HG02610 (cell line): ENCODE data around the gene CD22.

Source experiments
- ATAC-seq: cut with Tn5 transposase; IDR thresholded peaks from one replicate; pipeline ENCODE4 v1.9.1; 2021; ENCODE audit warnings: mild to moderate bottlenecking, moderate library complexity; ENCODE audit not compliant: unreplicated experiment

The CD22 gene

GRCh38 chr19:35380450-35381124 lies 51.6 kb downstream of the CD22 start:
- ATAC-seq = no peak

GRCh38 chr19:35381318-35381717 lies 52.3 kb downstream of the CD22 start:
- ATAC-seq = no peak

DNA sequence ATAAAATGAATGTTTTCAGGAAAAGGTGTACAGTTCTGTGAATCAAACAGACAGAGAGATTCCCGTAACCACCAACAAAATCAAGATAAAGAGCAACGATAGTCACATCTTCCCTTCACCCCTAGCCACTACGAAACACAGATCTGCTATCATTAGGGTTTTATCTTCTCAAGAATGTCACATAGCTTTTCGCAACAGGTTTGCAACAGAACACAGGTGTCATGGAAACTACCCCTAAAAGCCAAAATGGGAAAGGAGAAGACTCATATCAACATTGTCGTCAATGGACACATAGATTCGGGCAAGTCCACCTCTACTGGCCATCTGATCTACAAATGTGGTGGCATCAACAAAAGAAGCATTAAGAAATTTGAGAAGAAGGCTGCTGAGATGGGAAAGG lies 52.9 kb downstream of the CD22 start:
- no peak for ATAC-seq

DNA sequence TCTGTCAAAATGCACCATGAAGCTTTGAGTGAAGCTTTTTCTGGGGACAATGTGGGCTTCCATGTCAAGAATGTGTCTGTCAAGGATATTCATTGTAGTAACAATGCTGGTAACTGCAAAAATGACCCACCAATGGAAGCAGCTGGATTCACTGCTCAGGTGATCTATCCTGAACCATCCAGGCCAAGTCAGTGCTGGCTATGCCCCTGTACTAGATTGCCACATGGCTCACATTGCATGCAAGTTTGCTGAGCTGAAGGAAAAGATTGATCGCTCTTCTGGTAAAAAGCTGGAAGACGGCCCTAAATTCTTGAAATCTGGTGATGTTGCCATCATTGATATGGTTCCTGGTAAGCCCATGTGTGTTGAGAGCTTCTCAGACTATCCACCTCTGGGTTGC lies 54.5 kb downstream of the CD22 start:
- ATAC-seq = no peak

DNA sequence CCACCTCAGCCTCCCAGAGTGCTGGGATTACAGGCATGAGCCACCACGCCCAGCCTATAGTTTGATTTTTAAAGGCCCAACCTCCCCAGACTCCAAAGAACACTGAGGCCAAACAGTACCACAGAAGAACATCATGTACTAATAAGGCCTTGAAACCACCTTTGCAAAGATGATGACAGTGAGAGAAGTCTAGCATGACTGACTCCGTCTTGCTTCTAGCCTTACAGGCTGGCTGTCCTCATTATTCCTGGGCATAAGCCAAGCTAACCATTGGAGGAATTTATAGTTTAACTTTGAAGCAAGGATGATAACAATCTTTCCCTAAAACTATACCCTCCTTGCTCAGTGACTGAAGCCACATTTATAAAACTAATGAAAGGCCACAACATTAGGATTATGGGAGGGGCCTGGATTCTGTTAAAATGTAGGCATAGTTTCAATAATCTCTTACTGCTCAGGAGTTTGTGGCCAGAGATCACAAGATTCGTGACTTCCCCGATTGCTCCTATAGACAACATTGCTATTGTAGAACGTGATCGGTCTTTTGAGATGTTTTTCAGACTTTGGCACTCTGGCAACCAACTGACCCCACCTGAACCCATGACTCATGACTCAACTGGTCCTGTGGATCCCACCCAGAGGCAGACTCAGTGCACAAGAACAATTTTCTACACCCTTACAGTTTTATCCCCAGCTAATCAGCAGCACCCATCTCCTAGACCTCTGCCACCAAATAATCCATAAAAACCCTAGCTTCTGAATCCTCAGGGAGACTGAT lies 59.5 kb downstream of the CD22 start:
- ATAC-seq = no peak

GRCh38 chr19:35389192-35389861 lies 60.3 kb downstream of the CD22 start:
- ATAC-seq = no peak

DNA sequence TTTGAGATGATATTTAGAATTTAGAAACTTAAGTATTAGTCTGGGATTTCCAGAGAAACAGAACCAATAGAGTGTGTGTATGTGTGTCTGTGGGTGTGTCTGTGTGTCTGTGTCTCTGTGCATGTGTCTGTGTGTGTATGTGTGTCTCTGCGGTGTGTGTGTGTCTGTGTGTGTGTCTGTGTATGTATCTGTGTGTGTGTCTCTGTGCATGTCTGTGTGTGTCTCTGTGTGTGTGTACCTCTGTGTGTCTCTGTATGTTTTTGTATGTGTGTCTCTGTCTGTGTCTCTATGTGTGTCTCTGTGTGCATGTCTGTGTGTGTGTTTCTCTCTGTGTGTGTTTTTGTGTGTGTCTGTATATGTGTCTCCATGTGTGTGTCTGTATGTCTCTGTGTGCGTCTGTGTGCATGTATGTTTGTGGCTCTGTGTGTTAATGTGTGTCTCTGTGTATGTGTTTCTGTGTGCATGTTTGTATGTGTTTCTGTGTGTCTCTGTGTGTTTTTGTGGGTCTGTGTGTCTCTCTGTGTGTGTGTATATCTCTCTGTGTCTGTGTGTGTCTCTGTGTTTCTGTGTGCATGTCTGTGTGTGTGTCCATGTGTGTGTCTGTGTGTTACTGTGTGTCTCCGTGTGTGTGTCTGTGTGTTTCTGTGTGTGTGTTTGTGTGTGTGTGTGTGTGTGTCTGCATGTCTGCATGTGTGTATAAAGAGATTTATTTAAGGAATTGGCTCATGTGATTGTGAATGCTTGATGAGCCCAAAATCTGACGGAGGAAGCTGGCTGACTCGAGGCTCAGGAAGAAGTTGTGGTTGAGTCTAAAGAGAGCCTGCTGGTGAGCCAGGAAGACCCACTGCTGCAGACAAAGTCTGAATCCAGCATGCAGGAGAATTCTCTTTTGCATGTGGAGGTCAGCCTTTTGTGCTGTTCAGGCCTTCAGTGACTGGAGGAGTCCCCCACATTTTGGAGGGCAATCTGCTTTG lies 64.0 kb downstream of the CD22 start:
- ATAC-seq = no peak

DNA sequence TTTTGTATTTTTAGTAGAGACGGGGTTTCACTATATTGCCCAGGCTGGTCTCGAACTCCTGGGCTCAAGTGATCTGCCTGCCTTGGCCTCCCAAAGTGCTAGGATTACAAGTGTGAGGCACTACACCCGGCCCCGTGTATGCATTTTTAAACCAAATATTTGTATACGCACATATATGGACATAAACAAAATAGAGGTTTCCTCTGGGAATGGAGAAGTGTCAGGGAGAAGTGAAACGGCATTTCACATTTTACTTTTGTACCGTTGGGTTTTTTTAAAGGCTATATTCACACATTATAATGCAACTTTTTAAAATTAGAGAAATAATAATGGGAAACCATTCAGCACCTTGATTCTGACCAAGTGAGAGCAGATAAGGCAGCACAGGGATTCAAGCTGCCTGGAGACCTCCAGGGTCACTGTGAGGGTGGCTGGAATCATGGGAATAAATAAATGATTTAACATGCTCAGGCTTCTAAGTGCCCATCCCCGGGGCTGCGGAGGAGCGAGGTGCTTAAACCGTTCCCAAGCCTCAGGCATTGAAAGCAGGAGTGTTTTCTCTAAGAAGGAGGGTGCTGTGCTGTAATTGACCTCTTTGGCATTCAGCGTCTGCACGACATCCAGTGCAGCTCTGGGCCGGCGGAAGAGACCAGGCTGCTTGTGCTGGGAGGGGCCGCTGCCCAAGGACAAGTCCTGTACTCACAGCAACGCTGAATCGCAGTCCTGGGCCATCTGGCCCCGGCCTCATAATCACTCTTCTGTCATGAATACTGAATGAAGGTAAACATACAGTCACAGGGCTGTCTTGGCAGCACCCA lies 66.6 kb downstream of the CD22 start:
- no peak for ATAC-seq

GRCh38 chr19:35396240-35396885 lies 67.4 kb downstream of the CD22 start:
- no peak for ATAC-seq
